ENCODE data around the gene GRIFIN.

GRIFIN gene

DNA sequence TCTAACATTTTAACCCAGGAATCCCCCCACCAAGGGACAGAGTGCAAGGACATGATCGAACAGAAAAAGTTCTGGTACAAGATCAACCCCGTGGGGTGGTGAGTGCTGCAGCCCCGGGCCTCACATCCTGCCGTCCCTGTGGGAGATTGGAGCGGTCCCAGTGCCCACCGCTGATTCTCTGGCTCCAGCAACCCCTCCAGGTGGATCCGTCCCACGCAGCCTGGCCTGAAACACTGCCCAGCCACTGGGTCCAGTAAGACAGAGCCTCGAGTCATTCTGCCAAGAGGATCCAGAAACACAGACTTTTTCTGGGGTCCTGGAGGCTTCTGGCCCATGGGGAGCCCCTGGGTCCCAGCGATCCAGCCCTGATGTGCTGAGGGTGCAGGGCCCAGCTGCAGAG is 29.5 kb downstream of the GRIFIN start (continued):
- TF ChIP-seq, protein P1, sequence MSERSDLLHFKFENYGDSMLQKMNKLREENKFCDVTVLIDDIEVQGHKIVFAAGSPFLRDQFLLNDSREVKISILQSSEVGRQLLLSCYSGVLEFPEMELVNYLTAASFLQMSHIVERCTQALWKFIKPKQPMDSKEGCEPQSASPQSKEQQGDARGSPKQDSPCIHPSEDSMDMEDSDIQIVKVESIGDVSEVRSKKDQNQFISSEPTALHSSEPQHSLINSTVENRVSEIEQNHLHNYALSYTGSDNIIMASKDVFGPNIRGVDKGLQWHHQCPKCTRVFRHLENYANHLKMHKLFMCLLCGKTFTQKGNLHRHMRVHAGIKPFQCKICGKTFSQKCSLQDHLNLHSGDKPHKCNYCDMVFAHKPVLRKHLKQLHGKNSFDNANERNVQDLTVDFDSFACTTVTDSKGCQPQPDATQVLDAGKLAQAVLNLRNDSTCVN (tag by site-specific recombination; optimal IDR thresholded peaks at IDR 0.05): no peak
- no peak for TF ChIP-seq BCL11A (tag by site-specific recombination; IDR thresholded peaks at IDR 0.05; ENCODE audit: low read depth)
- no peak for TF ChIP-seq ZNF155 (tag by site-specific recombination; IDR thresholded peaks at IDR 0.05)
- no peak for TF ChIP-seq ZSCAN30 (tag by site-specific recombination; IDR thresholded peaks at IDR 0.05)

DNA sequence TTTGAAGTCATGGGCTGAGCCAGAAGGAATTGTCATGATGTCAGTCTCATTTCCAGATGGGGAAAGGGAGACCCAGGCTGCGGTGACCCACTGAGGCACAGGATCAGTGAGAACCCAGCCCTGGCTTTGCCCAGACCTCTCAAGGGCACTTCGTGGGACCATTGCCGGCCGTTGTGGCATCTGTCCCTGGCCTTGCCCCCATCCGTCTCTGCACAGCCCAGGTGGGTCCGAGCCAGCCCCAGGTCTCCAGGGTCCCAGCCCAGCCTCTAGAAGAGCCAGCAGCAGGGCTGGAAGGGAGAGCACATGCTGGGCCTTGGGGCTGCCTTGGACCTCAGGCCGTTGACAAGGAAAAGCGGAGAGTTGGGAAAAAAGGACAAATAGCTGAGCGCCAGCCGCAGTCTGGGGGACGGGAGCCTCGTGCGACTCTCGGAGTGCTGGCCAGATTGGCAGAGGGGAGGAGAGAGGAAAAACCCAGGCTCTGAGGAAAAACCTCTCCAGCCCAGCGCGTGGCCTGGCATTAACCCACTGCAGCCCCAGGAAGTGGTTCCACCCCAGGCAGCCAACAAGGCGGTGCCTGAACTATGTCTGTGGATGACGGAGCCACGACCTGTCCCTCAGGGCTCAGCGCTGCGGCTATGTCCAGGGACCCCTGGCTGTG is 30.2 kb downstream of the GRIFIN start:
- H3K27ac ChIP-seq (ENCODE audit: extremely low read depth, low read depth, low read length): no peak overlapping the region
- CTCF ChIA-PET: no interaction called here

DNA sequence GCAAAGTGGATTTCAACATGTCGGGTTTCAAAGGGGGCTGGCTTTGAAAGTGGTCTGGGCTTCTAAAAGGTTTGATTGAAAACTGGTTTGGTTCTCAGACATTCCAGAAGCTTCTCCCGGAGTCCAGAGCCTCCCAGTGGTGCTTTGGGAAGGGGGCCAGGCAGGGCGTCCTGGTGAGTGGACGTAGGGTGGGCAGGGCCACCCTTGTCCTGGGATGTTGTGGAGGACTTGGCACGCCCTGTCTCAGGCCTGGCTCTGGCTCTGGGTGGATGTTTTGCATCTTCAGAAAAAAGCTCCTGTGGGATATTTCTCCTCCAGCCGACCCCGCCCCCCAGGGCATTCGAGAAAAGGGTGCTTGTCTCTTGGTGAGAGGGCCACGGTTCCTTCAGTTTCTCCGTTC is 31.2 kb downstream of the GRIFIN start:
- no peaks in the 10 kb centered on the region; a peak in 1 of 3 replicates for H3K36me3 ChIP-seq (ENCODE audit: control insufficient read depth in 2 of 2, insufficient read depth in 1 of 2, low read length in 2 of 2)
- no peak overlapping the region for H3K4me3 ChIP-seq (ENCODE audit: low read depth, low read length)
- H3K4me1 ChIP-seq (ENCODE audit: control insufficient read depth, insufficient read depth, low read length): no peaks in the 10 kb centered on the region
- no peak for TF ChIP-seq WT1 (tag by site-specific recombination; IDR thresholded peaks at IDR 0.05)
- TF ChIP-seq, protein P2, sequence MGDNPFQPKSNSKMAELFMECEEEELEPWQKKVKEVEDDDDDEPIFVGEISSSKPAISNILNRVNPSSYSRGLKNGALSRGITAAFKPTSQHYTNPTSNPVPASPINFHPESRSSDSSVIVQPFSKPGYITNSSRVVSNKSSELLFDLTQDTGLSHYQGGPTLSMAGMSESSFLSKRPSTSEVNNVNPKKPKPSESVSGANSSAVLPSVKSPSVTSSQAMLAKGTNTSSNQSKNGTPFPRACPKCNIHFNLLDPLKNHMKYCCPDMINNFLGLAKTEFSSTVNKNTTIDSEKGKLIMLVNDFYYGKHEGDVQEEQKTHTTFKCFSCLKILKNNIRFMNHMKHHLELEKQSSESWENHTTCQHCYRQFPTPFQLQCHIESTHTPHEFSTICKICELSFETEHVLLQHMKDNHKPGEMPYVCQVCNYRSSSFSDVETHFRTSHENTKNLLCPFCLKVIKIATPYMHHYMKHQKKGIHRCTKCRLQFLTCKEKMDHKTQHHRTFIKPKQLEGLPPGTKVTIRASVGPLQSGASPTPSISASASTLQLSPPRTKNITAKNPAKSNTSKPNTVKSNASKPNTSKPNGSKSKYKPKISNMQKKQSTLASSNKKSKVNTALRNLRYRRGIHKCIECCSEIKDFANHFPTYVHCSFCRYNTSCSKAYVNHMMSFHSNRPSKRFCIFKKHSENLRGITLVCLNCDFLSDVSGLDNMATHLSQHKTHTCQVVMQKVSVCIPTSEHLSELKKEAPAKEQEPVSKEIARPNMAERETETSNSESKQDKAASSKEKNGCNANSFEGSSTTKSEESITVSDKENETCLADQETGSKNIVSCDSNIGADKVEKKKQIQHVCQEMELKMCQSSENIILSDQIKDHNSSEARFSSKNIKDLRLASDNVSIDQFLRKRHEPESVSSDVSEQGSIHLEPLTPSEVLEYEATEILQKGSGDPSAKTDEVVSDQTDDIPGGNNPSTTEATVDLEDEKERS (tag by site-specific recombination; IDR thresholded peaks at IDR 0.05): no peak
- TF ChIP-seq ZNF23 (tag by site-specific recombination; IDR thresholded peaks at IDR 0.05; ENCODE audit: borderline replicate concordance): no peak
- TF ChIP-seq ZNF530 (tag by site-specific recombination; IDR thresholded peaks at IDR 0.05; ENCODE audit: low read depth): no peak
- no peaks in the 10 kb centered on the region for H3K9me3 ChIP-seq (ENCODE audit: control insufficient read depth, insufficient read depth, low read depth, low read length)
- no peak overlapping the region for H3K27ac ChIP-seq (ENCODE audit: extremely low read depth, low read depth, low read length)
- POLR2A ChIA-PET: no interaction called here
- CTCF ChIA-PET: interaction anchor here (0.8 to 1.4 kb wide), 3 partner anchors 14 to 265 kb away, joined by 3 to 5 read pairs (median 3); no protein-coding TSS in a partner anchor

More for the DNA sequence above, 30.2 kb downstream of the GRIFIN start:
- no peak overlapping the region for H3K4me3 ChIP-seq (ENCODE audit: low read depth, low read length)
- H3K4me1 ChIP-seq (ENCODE audit: control insufficient read depth, insufficient read depth, low read length): no peaks in the 10 kb centered on the region
- no peaks in the 10 kb centered on the region; a peak in 1 of 3 replicates for H3K36me3 ChIP-seq (ENCODE audit: control insufficient read depth in 2 of 2, insufficient read depth in 1 of 2, low read length in 2 of 2)
- TF ChIP-seq HOXC10 (CRISPR knock-in tag; IDR thresholded peaks at IDR 0.05) (no peak), SP7 (tag by site-specific recombination; IDR thresholded peaks at IDR 0.05) (no peak), ZNF335 (tag by site-specific recombination; conservative IDR thresholded peaks at IDR 0.05) (no peak), GFI1B (tag by site-specific recombination; IDR thresholded peaks at IDR 0.05) (no peak), ZBTB7A (tag by site-specific recombination; IDR thresholded peaks at IDR 0.05; ENCODE audit: low read depth) (no peak), ZNF132 (tag by site-specific recombination; IDR thresholded peaks at IDR 0.05; ENCODE audit: borderline replicate concordance) (no peak), MEIS1 (CRISPR knock-in tag; IDR thresholded peaks at IDR 0.05; ENCODE audit: borderline replicate concordance) (no peak), KLF9 (tag by site-specific recombination; IDR thresholded peaks at IDR 0.05; ENCODE audit: low read depth) (no peak), GLI4 (tag by site-specific recombination; IDR thresholded peaks at IDR 0.05) (no peak), ZBTB21 (tag by site-specific recombination; IDR thresholded peaks at IDR 0.05) (no peak), ZNF266 (tag by site-specific recombination; IDR thresholded peaks at IDR 0.05; ENCODE audit: low read depth) (no peak), ZNF366 (tag by site-specific recombination; conservative IDR thresholded peaks at IDR 0.05) (no peak)
- TF ChIP-seq, protein P3, sequence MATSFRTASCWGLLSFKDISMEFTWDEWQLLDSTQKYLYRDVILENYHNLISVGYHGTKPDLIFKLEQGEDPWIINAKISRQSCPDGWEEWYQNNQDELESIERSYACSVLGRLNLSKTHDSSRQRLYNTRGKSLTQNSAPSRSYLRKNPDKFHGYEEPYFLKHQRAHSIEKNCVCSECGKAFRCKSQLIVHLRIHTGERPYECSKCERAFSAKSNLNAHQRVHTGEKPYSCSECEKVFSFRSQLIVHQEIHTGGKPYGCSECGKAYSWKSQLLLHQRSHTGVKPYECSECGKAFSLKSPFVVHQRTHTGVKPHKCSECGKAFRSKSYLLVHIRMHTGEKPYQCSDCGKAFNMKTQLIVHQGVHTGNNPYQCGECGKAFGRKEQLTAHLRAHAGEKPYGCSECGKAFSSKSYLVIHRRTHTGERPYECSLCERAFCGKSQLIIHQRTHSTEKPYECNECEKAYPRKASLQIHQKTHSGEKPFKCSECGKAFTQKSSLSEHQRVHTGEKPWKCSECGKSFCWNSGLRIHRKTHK (tag by site-specific recombination; IDR thresholded peaks at IDR 0.05): no peak
- TF ChIP-seq, protein P4, sequence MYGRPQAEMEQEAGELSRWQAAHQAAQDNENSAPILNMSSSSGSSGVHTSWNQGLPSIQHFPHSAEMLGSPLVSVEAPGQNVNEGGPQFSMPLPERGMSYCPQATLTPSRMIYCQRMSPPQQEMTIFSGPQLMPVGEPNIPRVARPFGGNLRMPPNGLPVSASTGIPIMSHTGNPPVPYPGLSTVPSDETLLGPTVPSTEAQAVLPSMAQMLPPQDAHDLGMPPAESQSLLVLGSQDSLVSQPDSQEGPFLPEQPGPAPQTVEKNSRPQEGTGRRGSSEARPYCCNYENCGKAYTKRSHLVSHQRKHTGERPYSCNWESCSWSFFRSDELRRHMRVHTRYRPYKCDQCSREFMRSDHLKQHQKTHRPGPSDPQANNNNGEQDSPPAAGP (tag by site-specific recombination; IDR thresholded peaks at IDR 0.05): no peak
- TF ChIP-seq, protein P5, sequence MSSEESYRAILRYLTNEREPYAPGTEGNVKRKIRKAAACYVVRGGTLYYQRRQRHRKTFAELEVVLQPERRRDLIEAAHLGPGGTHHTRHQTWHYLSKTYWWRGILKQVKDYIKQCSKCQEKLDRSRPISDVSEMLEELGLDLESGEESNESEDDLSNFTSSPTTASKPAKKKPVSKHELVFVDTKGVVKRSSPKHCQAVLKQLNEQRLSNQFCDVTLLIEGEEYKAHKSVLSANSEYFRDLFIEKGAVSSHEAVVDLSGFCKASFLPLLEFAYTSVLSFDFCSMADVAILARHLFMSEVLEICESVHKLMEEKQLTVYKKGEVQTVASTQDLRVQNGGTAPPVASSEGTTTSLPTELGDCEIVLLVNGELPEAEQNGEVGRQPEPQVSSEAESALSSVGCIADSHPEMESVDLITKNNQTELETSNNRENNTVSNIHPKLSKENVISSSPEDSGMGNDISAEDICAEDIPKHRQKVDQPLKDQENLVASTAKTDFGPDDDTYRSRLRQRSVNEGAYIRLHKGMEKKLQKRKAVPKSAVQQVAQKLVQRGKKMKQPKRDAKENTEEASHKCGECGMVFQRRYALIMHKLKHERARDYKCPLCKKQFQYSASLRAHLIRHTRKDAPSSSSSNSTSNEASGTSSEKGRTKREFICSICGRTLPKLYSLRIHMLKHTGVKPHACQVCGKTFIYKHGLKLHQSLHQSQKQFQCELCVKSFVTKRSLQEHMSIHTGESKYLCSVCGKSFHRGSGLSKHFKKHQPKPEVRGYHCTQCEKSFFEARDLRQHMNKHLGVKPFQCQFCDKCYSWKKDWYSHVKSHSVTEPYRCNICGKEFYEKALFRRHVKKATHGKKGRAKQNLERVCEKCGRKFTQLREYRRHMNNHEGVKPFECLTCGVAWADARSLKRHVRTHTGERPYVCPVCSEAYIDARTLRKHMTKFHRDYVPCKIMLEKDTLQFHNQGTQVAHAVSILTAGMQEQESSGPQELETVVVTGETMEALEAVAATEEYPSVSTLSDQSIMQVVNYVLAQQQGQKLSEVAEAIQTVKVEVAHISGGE (tag by site-specific recombination; conservative IDR thresholded peaks at IDR 0.05; ENCODE audit: low read depth): no peak
- POLR2A ChIA-PET: no interaction called here
- no peaks in the 10 kb centered on the region for H3K9me3 ChIP-seq (ENCODE audit: control insufficient read depth, insufficient read depth, low read depth, low read length)

Data from HEK293 (cell line).